Thymus (tissue), 11 donors: ENCODE measurements around the gene JARID2. TPM values are rescaled to one million over a fixed set of nuclear protein-coding genes. Genes with fewer than 3 reads are reported as not detected.

ENCODE experiments used
- DNase-seq, 9 donors: peaks; one replicate each; pipeline ENCODE4 v3.0.0-alpha.2; 2013; ENCODE audit warnings: low spot score in 9 of 9, low read depth in 6 of 9, missing footprints in 1 of 9
- H3K27ac ChIP-seq, 2 donors: one replicate each; pipeline ENCODE4 v1.5.1; 2013; ENCODE audit warnings: control low read depth in 1 of 2, low read depth in 1 of 2, low read length in 1 of 2, mild to moderate bottlenecking in 1 of 2, moderate library complexity in 1 of 2
- H3K27me3 ChIP-seq, 2 donors: one replicate each; pipeline ENCODE4 v1.5.1; 2013; ENCODE audit warnings: low read length in 1 of 2; ENCODE audit not compliant: control insufficient read depth in 2 of 2, insufficient read depth in 1 of 2
- H3K36me3 ChIP-seq, 2 donors: one replicate each; pipeline ENCODE4 v1.5.1; 2013; ENCODE audit warnings: low read length in 1 of 2, mild to moderate bottlenecking in 1 of 2, moderate library complexity in 1 of 2; ENCODE audit not compliant: control insufficient read depth in 2 of 2, insufficient read depth in 2 of 2
- H3K4me1 ChIP-seq, 2 donors: one replicate each; pipeline ENCODE4 v1.5.1; 2013; ENCODE audit warnings: low read length in 2 of 2; ENCODE audit not compliant: control insufficient read depth in 2 of 2, insufficient read depth in 2 of 2
- H3K4me3 ChIP-seq, 2 donors: one replicate each; pipeline ENCODE4 v1.5.1; 2013; ENCODE audit warnings: low read length in 2 of 2, control low read depth in 1 of 2, mild to moderate bottlenecking in 1 of 2
- H3K9me3 ChIP-seq, 2 donors: one replicate each; pipeline ENCODE4 v1.5.1; 2013; ENCODE audit warnings: low read length in 1 of 2, mild to moderate bottlenecking in 1 of 2; ENCODE audit not compliant: control insufficient read depth in 2 of 2, insufficient read depth in 1 of 2
- WGBS: extraction: QIAGEN DNeasy Blood & Tissue Kit; methylation state at CpG from one replicate; pipeline ENCODE4 v1.1.7; 2013; 5-methylcytosine and 5-hydroxymethylcytosine counted together
- polyA plus RNA-seq: library from polyadenylated mRNA; stranded (reverse); fragments of 200-250 nt; gene quantifications from one replicate; pipeline ENCODE4 v1.2.3, GENCODE V29; 2013
- total RNA-seq: library from RNA; stranded (reverse); fragments of 120-200 nt; gene quantifications from one replicate; pipeline ENCODE4 v1.2.4, GENCODE V29; 2013
- donor health status: healthy.

Gene JARID2
- total and polyA plus RNA-seq, 2 donors: 15.8 to 20.9 TPM

GRCh38 chr6:15384901-15385300, 139.0 kb downstream of the JARID2 start:
- H3K4me1 ChIP-seq: peaks cover 30 to 52% of the 10 kb centered on the region in 2 donors
- H3K27me3 ChIP-seq: no peaks in the 10 kb centered on the region
- no peak overlapping the region for H3K4me3 ChIP-seq
- DNase-seq: no peak
- H3K36me3 ChIP-seq: peaks cover 0 to 4% of the 10 kb centered on the region in 2 donors
- H3K27ac ChIP-seq: no peak overlapping the region
- no peaks in the 10 kb centered on the region for H3K9me3 ChIP-seq
- WGBS: 78% methylated on average over 4 of the region's 4 CpGs

GRCh38 chr6:15385521-15385920, 139.7 kb downstream of the JARID2 start:
- Histone ChIP-seq H3K27ac (no peak overlapping the region), H3K27me3 (no peaks in the 10 kb centered on the region), H3K4me3 (no peak overlapping the region), H3K4me1 (peaks cover 36 to 59% of the 10 kb centered on the region in 2 donors), H3K36me3 (peaks cover 2 to 4% of the 10 kb centered on the region in 2 donors), H3K9me3 (no peaks in the 10 kb centered on the region)
- 86% methylated on average over 6 of the region's 6 CpGs for WGBS
- DNase-seq: no peak

- H3K9me3 ChIP-seq: no peaks in the 10 kb centered on the region
Measured at GRCh38 chr6:15386110-15386755, 140.4 kb downstream of the JARID2 start.

GRCh38 chr6:15386756-15387112, 140.9 kb downstream of the JARID2 start:
- Histone ChIP-seq H3K4me1 (peaks cover 33 to 61% of the 10 kb centered on the region in 2 donors), H3K9me3 (no peaks in the 10 kb centered on the region), H3K36me3 (peaks cover 4 to 6% of the 10 kb centered on the region in 2 donors), H3K27ac (peak overlapping the region in 1 of 2 donors; percentile 15), H3K4me3 (no peak overlapping the region), H3K27me3 (no peaks in the 10 kb centered on the region)
- no peak for DNase-seq
- WGBS: 96% methylated on average over 3 of the region's 3 CpGs

More at GRCh38 chr6:15386110-15386755, 140.4 kb downstream of the JARID2 start:
- H3K27me3 ChIP-seq: no peaks in the 10 kb centered on the region
- 91% methylated on average over 7 of the region's 7 CpGs for WGBS
- peaks cover 35 to 63% of the 10 kb centered on the region in 2 donors for H3K4me1 ChIP-seq
- no peak overlapping the region for H3K4me3 ChIP-seq
- DNase-seq: no peak
- H3K27ac ChIP-seq: peak overlapping the region in 1 of 2 donors; percentile 15
- H3K36me3 ChIP-seq: peaks cover 4 to 6% of the 10 kb centered on the region in 2 donors

- Histone ChIP-seq H3K27ac (no peak overlapping the region), H3K9me3 (no peaks in the 10 kb centered on the region), H3K4me1 (peaks cover 33 to 61% of the 10 kb centered on the region in 2 donors), H3K27me3 (no peaks in the 10 kb centered on the region), H3K4me3 (no peak overlapping the region), H3K36me3 (peaks cover 4 to 6% of the 10 kb centered on the region in 2 donors)
- 97% methylated on average over 5 of the region's 5 CpGs for WGBS
- DNase-seq: no peak
Measured at GRCh38 chr6:15387118-15387517, 141.2 kb downstream of the JARID2 start.

GRCh38 chr6:15389084-15389764, 143.4 kb downstream of the JARID2 start:
- peaks cover 0 to 3% of the 10 kb centered on the region in 2 donors for H3K9me3 ChIP-seq
- peak overlapping the region in 1 of 2 donors; percentile 39 for H3K27ac ChIP-seq
- peaks cover 33 to 55% of the 10 kb centered on the region in 2 donors for H3K4me1 ChIP-seq
- DNase-seq: no peak
- WGBS: 83% methylated on average over 6 of the region's 6 CpGs
- H3K4me3 ChIP-seq: no peak overlapping the region
- H3K27me3 ChIP-seq: no peaks in the 10 kb centered on the region
- H3K36me3 ChIP-seq: peaks cover 4 to 6% of the 10 kb centered on the region in 2 donors

- DNase-seq: peak in 4 of 9 donors; percentile 33 to 66 (median 42)
- 52% methylated on average over 14 of the region's 14 CpGs for WGBS
Measured at GRCh38 chr6:15389765-15390723, 144.2 kb downstream of the JARID2 start.

GRCh38 chr6:15391500-15391899, 145.6 kb downstream of the JARID2 start:
- H3K27me3 ChIP-seq: no peaks in the 10 kb centered on the region
- no peak for DNase-seq
- H3K9me3 ChIP-seq: peaks cover 0 to 3% of the 10 kb centered on the region in 2 donors
- H3K4me3 ChIP-seq: no peak overlapping the region
- 91% methylated on average over 1 of the region's 1 CpG for WGBS
- no peak overlapping the region for H3K27ac ChIP-seq
- H3K36me3 ChIP-seq: peaks cover 4 to 6% of the 10 kb centered on the region in 2 donors
- H3K4me1 ChIP-seq: peaks cover 29 to 36% of the 10 kb centered on the region in 2 donors

More at GRCh38 chr6:15389765-15390723, 144.2 kb downstream of the JARID2 start:
- H3K4me3 ChIP-seq: no peak overlapping the region
- no peaks in the 10 kb centered on the region for H3K27me3 ChIP-seq
- H3K4me1 ChIP-seq: peaks cover 29 to 47% of the 10 kb centered on the region in 2 donors
- H3K27ac ChIP-seq: peak overlapping the region; percentile 26 to 43
- H3K9me3 ChIP-seq: peaks cover 0 to 3% of the 10 kb centered on the region in 2 donors
- H3K36me3 ChIP-seq: peaks cover 4 to 6% of the 10 kb centered on the region in 2 donors
